HG03025 (cell line): ENCODE data around the gene KIFC3.
"Not testable (repeated sequence)": the region's sequence is repeated elsewhere in the genome, so short reads cannot be mapped to it uniquely, and the experiment has no call there.

Source experiments
- ATAC-seq: cut with Tn5 transposase; IDR thresholded peaks from one replicate; pipeline ENCODE4 v1.9.1; 2021; ENCODE audit warnings: mild to moderate bottlenecking, moderate library complexity; ENCODE audit not compliant: unreplicated experiment, low FRiP score

KIFC3 gene

GRCh38 chr16:57744642-57744903 lies 57.7 kb downstream of the KIFC3 start:
- ATAC-seq, result no peak

- no peak for ATAC-seq
Measured at GRCh38 chr16:57743886-57744641, 58.2 kb downstream of the KIFC3 start.

DNA sequence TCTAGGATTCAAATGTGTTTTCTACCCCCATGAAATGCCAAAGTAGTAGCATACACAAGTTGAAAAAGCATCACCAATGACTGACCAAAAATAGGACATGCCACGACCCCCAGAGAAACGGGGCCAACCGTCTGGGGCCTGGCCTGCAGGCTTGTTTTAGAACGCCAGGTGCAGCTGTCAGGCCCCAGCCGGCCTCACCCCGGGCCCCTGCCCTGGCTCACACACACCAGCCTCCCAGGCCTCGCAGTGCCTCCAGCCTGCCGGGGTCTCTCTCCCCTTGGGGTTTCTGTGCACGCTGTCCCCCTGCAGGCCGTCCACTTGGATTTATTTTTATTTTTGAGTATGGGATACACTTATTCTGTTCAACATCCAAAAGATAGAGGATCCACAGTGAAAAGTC lies 58.8 kb downstream of the KIFC3 start:
- ATAC-seq, result no peak

DNA sequence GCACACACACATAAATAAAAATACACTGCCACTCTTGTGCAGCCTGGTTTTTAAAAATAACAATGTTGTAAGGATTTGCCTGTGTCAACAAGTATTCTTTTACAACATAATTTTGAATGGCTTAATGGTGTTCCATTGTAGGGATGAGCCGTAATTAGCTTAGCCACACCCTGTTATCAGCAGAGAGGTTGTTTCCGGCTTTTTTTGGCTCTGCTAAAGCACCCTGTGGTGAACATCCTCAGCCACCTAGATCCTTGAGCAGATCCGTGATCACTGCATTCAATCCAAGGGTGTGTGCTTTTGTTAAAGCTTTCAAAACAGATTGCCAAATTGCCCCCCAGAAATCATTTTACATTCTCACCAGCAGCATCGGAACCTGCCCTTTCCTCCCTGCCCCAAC lies 59.7 kb downstream of the KIFC3 start:
- no peak for ATAC-seq

DNA sequence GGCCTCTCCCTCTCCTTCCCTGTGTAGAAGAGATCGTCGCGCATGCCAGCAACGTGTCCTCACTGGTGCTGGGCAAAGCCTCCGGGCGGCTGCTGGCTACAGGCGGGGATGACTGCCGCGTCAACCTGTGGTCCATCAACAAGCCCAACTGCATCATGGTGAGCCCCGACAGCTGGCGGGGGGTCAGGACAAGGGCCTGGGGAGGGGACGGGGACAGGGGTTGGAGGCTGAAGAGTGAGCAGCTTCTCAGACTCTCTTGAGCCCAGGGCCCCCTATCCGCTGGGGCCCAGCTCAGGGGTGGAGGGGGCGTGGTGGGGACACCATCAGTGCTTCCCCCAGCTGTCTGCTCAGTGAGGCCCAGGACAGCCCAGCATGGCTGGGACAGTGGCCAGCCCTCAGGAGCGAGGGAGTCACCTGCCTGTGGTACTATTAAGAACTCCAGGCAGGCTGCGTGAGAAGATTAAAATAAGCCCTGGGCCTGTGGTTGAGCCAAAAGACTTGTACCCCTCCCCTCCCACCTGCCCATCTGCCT lies 60.6 kb downstream of the KIFC3 start:
- ATAC-seq, result no peak

DNA sequence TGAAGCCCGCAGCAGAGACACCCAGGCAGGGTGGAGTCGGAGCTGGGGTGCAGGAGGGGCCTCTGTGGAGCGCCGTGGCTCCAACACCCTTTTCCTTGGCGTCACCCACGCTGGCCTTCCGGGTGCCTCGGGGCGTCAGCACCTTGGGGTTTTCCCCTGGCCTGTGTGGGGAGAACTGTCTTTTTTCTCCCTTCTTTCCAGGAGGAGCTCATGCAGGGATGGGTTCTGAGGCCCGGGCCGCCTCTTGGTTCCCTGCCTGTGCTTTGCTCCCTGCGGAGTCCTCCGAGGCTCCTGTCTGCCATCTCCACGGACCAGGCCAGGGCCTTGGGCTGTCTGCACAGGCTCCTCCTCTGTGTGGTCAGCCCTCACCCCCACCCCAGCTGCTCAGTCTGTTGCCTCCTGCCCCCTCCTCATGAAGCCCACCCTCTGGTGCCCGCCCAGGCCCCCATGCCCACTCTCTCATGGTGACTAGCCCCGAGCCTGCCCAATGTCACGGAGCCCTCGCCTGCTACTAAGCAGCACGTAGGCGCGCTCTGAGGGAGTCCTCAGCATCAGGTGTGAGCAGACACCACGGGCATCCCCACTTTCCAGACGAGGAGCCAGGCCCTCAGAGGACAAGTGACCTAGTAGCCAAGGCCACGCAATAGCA lies 61.7 kb downstream of the KIFC3 start:
- no peak for ATAC-seq

DNA sequence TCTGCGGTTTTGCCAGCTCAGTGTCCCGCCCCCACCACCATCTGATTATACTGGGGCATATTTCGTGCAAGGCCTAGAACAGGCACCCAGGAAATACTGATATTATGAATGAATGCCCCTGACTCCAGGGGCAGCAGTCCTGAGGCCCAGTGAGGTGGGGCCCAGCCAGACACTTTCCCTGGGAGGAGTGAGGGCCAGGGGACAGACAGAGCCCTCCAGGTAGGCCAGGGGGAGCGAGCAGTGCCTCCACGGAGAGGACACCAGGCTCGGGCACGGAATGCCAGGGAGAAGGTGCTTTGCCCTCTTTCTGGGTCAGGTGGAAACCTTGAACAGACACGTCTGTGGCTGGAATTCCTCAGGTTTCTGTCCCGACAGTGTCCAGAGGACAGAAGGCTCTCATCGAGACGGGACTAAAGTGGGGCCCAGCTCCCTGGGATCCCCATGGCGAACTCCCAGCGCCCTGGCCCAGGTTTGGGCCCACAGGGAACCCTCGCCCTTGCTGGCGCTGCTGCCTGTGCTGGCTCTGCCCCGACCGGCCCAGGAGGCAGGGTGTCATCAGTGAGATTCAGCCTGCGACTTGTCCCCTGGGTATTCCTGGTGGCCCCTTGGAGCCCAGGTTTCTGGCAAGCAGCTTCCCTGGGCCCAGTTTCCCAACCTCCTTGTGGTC lies 62.4 kb downstream of the KIFC3 start:
- no peak for ATAC-seq

DNA sequence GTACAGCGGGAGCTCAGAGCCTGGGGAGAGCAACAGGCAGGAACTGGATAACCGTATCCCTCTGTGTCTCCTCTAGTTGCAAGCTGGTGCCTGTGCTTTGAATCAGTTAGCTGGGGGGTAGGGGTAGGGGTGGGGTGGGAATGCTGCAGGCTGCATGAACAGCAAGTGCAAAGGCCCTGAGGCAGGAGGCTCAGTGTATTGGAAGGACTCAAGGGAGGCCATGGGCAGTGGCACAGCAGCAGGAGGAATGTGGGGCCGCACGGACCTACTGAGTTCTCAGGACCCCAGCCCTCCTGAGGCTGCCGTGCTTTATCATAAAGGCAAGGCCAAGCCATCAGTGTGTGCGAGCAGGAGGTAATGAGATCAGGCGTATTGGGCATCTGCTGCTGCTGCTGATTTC lies 63.4 kb downstream of the KIFC3 start:
- no peak for ATAC-seq

DNA sequence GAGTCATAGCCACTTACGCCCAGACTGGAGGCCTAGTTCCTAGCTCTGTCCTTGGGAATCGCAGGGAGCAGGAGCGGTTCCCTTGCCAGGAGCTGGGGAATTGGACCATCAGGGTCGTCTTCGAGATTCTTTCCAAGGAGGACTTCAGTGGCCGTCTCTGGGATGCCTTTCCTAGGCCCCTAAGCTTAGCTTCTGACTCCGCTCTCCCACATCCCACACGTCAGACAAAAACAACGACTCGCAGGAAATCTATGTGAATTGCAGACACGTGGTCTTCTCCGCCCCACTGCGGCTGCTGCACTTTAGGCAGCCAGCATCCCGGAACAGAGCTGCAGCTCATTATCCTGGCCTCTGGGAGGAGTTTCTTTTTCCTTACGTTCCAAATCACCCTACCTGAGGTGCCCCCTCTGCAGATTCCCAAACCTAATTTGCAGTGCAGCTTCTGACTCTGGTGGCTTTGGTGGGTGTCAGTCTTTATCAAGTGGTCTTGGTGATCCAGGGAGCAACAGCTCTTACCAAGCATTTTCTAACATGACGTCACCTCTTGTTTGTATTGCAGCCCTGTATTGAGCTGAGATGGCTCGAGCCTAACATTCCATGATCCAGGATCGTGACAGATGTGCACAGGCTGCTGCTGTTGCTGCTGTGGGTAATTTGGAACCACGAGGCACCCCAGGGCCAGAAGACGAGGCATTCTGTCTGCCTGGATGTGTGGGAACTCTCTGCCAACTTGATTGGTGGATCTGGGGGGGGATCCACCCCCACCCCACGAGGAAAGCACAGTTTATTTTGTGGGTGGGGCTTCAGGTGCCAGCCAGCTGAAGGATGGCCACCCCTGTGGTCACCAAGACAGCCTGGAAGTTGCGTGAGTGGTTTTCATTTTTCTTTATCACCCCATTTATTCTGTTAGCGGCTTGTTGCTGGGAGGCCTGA lies 65.6 kb downstream of the KIFC3 start:
- no peak for ATAC-seq

DNA sequence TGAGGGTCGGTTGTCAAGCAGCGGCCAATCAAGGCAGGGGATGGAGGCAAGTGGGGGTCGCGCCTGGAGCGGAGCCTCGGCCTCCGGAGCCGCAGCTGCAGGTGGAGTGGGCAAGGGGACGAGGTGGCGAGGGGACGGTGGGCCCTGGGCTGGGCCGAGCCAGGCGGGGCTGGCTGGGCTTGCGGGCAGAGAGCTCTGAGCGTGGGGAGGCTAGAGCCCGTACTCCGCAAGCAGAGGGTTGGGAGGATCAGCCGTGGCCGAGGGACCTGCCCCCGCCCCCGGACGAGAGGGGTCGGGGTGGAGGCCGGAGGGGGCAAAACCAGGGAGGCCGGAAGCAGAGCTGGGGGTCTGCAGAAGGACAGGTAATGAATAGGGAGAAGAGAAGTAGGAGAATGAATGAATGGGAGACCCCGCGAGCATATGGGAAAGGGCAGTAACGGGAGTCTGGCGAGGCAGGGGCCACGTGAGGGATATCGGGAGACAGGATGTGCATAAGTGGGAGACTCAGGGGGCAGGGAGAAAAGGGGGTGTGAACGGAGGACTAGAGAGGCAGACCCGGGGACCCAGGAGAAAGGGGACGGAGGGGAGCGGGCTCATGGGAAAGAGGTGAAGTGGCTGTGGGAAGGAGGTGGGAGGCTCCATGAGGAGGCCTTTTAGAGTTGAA lies 66.4 kb downstream of the KIFC3 start, which contains the start of gene KATNB1:
KATNB1 (plus strand) TSS at position 16 of the 664 bp plus-strand sequence. CDS start 1,474 bp downstream, outside the sequence.
- ATAC-seq, result no peak

- ATAC-seq, result peak; percentile 79
Measured at GRCh38 chr16:57734925-57735754, 67.2 kb downstream of the KIFC3 start.

DNA sequence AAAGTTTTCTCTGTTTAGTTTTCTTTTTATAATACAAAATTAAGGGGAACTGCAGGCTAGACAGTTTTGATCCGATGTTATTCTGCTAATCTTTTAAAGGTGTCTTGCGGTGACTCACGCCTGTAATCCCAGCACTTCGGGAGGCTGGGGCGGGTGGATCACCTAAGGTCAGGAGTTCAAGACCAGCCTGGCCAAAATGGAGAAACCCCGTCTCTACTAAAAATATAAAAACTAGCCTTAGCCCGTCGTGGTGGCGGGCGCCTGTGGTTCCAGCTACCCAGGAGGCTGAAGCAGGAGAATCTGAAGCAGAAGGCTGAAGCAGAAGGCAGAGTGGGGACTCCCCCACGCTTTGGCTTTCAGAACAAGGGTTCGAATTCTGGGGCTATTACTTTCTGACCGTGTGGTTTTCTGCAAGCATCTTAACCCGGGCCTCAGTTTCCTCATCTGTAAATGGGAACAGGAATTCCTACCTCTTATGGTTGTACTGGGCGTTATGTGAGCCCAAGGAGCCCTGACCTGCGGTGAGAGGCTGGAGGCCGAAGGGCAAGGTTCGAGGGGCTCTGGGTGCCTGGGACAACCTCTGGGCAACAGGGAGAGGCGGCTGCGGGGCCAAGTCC lies 67.9 kb downstream of the KIFC3 start:
- no peak for ATAC-seq

DNA sequence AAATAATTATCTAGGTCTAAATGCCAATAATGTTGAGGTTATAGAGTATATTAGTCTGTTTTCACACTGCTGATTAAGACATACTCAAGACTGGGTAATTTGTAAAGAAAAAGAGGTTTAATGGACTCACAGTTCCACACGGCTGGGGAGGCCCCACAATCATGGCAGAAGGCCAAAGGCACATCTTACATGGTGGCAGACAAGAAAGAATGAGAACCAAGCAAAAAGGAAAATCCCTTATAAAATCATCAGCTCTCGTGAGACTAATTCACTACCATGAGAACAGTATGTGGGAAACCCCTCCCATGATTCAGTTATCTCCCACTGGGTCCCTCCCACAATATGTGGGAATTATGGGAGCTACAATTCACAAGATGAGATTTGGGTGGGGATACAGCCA lies 69.6 kb downstream of the KIFC3 start:
- no peak for ATAC-seq

DNA sequence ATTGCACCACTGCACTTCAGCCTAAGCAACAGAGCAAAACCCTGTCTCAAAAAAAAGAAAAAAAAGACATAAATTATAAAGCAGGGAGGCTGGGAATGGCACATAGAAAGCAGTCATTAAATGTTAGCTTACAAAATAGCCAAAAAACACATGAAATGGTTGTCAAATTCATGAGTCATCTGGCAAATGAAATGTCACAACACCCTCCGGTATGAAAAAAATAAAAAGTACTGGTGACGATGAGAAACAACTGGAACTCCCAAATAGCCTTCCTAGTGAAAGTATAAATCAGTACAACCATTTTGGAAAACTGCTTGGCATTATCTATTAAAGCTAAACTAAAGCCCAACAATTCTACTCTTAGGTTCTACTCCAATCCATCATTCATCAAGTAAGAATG lies 70.3 kb downstream of the KIFC3 start:
- no peak for ATAC-seq

GRCh38 chr16:57730771-57731730 lies 71.2 kb downstream of the KIFC3 start:
- no peak for ATAC-seq

DNA sequence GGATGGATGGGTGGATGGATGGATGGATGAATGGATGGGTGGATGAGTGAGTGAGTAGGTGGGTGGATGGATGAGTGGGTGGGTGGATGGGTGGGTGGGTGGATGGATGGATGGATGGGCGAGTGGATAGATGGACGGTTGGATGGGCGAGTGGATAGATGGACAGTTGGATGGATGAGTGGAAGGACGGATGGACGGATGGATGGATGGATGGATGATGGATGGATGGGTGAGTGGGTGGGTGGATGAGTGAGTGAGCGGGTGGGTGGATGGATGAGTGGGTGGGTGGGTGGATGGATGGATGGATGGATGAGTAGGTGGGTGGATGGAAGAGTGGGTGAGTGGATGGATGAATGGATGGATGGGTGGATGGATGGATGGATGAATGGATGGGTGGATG lies 72.4 kb downstream of the KIFC3 start:
- not testable (repeated sequence) for ATAC-seq

DNA sequence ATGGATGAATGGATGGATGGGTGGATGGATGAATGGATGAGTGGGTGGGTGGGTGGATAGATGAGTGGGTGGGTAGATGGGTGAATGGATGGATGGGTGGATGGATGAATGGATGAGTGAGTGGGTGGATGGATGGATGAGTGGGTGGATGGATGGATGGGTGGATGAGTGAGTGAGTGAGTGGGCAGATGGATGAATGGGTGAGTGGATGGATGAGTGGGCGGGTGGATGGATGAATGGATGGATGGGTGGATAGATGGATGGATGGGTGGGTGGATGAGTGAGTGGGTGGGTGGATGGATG lies 73.2 kb downstream of the KIFC3 start:
- no peak for ATAC-seq
